ENCODE data around the gene FBXO17.
"Not testable (repeated sequence)": the region's sequence is repeated elsewhere in the genome, so short reads cannot be mapped to it uniquely, and the experiment has no call there.

FBXO17 gene

DNA sequence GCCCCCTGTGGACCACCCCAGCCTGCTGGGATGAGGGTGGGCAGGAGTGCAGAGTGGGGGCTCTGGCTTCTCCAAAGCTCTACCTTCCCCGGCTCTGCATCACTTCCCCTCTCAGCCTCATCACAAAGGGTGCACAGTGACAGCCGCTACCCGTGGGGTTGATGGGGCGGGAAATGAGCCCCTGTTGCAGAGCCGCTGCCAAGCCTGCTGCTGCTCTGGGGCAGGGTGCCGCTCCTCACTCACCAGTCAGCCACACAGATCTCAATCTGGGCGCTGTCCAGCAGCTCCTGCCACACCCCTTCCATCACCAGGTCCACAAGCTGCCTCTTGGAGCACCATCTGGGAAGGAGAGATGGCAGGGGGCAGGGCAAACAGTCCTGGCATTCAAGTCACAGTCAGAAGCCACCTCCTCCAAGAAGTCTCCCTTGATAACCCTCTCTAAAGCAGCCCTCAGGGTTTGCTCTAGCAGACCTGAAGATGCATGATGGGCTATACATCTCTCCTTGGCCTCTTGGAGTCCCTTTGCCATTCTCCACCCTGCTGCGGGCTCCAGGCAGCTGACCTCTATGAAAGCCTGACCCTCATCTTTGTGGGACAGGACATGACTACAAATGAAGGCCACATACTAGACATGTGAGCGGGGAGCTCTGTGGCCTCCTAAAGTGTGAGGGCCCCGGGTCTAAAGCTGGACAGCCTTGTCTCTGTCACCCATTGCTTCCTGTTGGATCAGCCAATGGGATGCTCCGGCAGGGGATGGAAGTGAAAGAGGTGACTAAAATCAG, 29.1 kb downstream of the FBXO17 start:
- no peak for DNase-seq (ENCODE audit: low read depth, low spot score)

DNA sequence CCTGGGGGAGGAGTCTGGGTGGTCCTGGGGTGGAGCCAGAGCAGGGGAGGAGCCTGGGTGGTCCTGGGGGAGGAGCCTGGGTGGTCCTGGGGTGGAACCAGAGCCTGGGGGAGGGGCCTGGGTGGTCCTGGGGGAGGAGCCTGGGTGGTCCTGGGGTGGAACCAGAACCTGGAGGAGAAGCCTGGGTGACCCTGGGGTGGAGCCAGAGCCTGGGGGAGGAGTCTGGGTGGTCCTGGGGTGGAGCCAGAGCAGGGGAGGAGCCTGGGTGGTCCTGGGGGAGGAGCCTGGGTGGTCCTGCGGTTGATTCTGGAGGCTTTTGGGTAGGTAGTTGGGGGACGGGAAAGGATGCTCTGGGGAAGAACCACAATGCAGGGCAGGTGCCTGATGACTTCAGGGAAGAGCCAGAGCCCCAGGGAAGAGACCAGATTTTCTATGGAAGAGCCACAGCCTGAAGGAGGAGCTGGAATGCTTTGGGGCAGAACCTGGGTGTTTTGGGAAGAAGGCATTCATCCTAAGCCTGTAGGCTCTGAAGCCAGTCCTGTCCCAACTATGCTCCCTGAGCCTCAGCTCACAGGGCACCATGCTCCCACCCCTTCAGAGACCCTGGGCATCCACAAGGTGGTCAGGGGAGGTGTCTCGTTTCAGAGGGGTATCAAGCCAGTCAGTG, 29.8 kb downstream of the FBXO17 start:
- DNase-seq (ENCODE audit: low read depth, low spot score) = no peak
- H3K27ac ChIP-seq = no peak overlapping the region

More for the DNA sequence above, 29.1 kb downstream of the FBXO17 start:
- H3K27ac ChIP-seq = no peak overlapping the region

DNA sequence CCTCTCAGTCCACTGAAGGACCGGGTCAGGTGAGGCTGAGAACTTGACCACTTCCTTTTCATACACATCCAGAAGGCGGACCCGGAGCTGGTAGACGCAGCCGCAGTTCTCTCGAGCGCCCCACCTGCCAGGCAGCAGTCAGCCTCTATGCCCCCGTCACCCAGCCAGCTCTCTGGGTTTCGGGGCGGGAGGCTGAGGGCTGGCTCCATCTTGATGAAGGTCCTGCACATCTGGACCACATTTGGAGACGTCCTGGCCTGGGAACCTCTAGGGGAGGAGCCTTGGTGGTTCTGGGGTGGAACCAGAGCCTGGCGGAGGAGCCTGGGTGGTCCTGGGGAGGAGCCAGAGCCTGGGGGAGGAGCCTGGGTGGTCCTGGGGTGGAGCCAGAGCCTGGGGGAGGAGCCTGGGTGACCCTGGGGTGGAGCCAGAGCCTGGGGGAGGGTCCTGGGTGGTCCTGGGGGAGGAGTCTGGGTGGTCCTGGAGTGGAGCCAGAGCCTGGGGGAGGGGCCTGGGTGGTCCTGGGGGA, 30.5 kb downstream of the FBXO17 start:
- DNase-seq (ENCODE audit: low read depth, low spot score) = no peak
- no peak overlapping the region for H3K27ac ChIP-seq

DNA sequence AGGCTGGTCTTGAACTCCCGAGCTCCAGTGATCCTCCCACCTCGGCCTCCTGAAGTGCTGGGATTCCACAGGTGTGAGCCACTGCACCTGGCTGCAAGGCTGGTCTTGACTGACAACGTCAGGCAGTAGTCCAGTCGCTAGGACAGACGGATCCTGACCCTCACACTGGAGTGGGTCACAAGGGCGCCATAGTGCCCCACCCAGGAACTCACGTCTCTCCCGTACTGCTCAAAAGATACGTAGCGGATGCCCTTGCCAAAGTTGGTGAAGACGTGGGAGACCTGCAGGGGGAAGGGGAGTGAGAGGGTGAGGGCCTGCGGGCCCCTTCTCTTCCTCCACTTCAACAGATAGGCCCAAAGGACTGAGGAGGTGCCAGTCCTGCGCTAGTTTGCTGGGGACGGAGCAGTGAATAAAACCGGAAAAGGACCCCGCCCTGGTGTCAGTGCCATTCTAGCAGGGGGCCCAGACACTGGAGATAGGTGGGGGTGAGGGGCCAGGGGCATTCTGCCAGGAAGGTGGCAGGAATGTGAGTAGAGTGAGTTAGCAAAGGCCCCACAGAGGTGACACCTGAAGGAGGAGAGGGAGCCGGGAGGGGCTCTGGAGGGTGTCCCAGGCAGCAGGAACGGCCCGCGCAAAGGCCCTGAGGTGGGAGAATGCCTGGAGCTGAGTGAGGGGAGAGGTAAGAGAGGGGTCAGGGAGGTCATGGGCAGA, 32.9 kb downstream of the FBXO17 start:
- H3K27ac ChIP-seq = no peak overlapping the region
- no peak for DNase-seq (ENCODE audit: low read depth, low spot score)

DNA sequence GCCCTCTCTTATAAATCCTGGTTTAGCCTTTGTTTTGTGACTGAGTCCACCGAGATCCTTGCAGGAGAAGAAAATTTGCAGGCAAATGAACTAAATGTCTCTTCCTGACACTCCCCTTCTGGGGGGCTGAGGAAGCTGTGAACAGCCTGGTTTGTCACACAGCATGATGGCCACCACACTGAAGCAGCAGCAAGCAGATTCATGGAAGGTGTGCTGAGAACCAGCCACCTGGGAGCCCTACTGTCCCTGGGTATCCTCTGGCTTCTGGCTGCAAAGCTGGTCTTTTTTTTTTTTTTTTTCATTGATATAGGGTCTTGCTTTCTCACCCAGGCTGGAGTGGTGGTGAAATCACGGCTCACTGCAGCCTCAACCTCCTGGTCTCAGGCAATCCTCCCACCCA, 33.6 kb downstream of the FBXO17 start:
- no peak overlapping the region for H3K27ac ChIP-seq
- no peak for DNase-seq (ENCODE audit: low read depth, low spot score)

DNA sequence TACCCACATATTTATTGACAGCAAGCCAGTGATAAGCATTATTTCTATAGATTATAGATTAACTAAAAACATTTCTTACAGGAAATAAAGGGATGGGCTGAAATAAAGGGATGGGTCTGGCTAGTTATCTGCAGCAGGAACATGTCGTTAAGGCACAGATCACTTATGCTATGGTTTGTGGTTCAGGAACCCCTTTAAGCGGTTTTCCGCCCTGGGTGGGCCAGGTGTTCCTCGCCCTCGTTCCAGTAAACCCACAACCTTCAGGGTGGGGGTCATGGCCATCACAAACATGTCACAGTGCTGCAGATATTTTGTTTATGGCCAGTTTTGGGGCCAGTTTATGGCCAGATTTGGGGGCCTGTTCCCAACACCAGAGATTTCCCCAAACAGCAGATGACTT, 34.1 kb downstream of the FBXO17 start:
- H3K27ac ChIP-seq; DNase-seq (ENCODE audit: low read depth, low spot score): not testable (repeated sequence)

DNA sequence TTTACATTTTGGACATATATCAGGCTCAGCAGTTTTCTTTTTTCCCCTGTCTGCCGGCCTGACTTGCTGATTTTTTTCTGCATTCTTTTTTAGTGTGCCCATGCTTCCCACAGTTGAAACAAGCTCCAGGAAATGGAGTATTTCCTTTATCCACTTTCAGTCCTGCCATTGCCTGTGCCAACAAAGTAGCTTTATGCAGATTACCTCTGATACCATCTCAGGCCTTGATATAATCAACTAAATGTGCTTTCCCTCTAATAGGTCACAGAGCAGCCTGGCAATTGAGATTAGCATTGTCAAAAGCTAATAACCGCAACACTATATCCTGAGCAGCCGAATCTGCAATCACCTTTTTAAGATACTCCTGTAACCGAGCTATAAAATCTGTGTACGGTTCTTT, 35.6 kb downstream of the FBXO17 start:
- no peak for DNase-seq (ENCODE audit: low read depth, low spot score)
- no peak overlapping the region for H3K27ac ChIP-seq

DNA sequence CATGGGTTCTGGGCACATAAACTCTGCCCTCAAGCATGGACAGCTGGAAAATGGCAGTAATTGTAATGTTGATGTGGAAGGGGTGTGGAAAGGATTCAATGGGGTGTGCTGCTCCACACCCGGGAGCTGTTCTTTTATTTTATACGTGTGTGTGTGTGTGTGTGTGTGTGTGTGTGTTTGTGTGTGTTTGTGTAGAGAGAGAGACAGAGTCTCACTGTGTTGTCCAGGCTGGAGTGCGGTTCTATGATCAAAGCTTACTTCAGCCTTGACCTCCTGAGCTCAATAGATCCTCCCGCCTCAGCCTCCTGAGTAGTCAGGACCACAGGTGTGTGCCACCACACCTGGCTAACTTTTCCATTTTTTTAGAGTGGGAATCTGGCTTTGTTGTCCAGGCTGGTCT, 42.0 kb downstream of the FBXO17 start:
- H3K27ac ChIP-seq = no peak overlapping the region
- DNase-seq (ENCODE audit: low read depth, low spot score) = no peak

DNA sequence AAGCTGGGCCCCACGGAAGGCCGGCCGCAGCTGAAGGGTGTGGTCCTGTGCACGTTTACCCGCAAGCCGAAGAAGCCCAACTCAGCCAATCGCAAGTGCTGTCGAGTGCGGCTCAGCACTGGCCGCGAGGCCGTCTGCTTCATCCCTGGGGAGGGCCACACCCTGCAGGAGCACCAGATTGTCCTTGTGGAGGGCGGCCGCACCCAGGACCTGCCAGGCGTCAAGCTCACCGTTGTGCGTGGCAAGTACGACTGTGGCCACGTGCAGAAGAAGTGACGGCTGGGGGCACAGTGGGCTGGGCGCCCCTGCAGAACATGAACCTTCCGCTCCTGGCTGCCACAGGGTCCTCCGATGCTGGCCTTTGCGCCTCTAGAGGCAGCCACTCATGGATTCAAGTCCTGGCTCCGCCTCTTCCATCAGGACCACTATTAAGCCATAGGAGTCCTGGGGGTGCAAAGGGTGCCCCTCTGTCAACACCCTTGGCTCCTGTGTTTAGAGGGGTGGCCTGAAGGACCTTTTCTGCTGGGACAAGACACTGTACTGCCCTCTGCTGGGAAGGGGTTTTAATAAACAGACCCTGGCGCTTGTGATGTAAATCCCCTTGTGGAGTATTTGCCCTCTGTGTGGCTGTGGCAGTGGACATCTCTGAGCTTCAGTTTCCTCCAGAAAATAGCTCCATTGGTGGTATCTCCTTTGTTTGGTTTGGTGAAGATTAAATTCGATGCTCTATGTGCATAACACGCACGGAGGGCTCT, 42.9 kb downstream of the FBXO17 start:
- no peak for DNase-seq (ENCODE audit: low read depth, low spot score)
- H3K27ac ChIP-seq = no peak overlapping the region

DNA sequence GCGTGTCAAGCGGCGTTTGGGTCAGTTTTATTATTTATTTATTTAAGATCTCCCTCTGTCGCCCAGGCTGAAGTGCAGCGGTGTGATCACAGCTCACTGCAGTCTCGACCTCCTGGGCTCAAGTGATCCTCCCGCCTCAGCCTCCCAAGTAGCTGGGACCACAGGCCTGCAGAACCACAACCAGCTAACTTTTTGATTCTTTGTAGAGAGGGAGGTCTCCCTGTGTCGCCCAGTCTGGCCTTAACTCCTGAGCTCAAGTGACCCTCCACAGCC, 44.1 kb downstream of the FBXO17 start:
- no peak for DNase-seq (ENCODE audit: low read depth, low spot score)
- peak overlapping the region; percentile 83 for H3K27ac ChIP-seq

DNA sequence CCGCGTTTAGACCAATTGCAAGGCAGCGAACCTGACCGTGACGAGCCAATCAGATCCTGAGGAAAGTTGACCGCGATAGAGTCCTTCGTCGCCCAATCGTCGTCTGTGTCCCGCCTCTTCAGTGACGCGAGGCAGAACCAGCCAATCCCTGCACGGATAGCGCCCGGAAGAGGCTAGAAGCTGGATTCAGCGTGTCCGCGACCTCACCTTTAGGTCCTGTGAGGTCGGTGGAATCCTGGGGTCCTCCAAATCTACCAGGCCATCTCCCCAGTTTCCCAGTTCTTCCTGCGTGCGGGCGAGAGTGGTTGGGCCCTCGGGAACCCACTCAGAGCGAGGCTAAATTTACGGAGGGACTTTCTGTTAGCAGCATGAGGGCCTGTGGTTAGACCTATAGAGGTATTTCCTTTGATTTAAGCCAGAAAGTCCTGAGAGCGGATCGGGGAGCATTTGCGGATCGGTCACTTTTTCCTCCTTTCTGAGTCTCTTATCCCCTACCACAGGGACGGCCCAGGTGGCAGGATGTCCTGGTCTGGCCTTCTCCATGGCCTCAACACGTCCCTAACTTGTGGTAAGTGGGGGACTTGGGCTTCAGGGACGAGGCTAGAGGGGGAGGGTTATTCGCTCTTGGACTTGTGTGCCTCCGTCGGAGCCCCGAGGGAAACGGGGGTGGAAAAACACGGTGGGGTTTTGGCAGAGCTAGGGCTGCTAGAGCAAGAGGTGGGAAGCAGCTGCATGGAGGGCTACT, 44.6 kb downstream of the FBXO17 start, which contains the start of gene MRPS12:
MRPS12 (plus strand) TSS at position 169 of the 745 bp plus-strand sequence; CDS start at position 520, 351 bp downstream.
- peak within 1 kb of the TSS; percentile 83 for H3K27ac ChIP-seq
- peak; percentile 96 for DNase-seq (ENCODE audit: low read depth, low spot score)

DNA sequence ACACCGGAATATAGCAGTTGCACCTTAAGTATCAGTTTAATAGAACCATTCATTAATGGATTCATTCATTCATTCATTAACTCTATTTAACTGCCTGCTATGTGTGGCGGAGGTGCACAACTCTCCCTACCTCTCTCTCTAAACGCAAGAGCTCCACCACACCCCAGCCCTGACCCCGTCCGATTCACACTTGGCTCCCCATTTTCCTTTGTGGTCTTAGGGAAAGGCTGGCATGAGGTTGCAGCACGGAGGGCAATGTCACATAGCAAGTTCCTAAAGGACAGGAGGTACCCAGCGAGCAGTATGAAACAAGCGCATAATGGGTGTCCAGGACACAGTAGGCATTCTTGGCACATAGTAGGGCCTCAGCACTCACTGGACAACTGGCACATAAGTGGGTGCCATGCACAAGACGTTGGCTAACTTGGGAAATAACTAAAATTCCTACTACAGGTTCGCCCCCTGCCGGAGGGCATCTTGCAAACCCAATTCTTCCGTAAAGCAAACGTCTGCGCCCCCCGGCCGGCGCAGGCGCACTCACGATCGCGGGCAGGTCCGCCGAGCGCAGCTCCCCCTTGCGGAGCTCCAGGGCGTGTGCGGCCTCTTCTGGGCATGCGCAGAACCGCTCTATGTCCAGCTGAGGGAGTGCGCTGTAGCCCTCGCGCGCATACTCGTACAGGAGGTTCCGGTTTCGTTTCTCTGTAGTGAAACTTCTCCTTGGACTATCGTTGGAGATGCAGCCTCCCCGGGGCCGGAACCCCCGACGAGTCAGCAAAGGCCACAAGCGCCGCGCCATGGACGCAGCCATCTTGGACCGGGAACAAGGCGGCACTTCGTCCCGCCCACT, 45.4 kb downstream of the FBXO17 start, which contains the start of gene SARS2:
SARS2 (minus strand) TSS at position 835 of the 847 bp plus-strand sequence; CDS start at position 808, 27 bp downstream.
- H3K27ac ChIP-seq = peak within 1 kb of the TSS; percentile 83
- DNase-seq (ENCODE audit: low read depth, low spot score) = peak; percentile 64

DNA sequence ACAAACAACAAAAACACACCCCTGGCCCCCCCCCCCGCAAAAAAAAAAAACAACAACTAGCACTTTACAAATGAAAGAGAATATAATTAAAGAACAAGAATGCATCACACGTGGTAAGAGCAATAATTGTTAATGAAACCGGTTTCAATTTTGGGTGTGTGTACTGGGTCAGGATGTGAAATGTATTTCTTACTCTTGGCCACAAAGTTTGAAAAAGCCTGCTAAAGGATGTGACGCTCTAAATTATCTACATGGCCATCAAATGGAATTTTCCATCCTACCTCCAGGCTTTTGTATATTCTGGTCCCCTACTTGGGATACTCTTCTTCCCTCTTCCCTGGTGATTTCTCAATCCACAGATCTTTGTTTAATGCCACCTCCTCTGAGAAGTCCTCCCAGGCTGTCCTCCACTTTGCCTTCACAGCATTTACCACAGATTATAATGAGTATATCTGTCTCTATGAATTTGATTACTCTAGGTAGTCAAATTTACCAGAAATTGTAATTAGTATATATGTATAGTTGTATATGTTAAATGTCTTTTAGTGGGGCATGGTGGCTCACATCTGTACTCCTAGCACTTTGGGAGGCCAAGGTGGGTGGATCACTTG, 47.0 kb downstream of the FBXO17 start:
- DNase-seq (ENCODE audit: low read depth, low spot score) = no peak
- H3K27ac ChIP-seq = no peak overlapping the region

DNA sequence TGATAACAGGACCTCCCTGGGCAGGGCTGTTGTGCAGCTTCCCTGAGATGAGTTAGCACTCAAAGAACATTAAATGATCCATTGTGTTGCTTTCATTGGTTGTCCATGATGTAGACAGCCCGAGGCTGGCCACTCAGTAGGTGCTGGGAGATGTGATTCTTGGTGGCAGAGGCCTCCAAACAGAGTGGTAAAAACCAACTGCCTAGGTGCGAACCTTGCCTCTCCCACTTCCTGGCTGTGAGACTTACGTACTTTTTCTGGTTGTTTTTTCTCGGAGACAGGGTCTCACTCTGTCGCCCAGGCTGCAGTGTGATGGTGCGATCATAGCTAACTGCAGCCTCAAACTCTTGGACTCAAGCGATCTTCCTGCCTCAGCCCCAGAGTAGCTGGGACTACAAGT, 51.2 kb downstream of the FBXO17 start:
- no peak overlapping the region for H3K27ac ChIP-seq
- no peak for DNase-seq (ENCODE audit: low read depth, low spot score)

DNA sequence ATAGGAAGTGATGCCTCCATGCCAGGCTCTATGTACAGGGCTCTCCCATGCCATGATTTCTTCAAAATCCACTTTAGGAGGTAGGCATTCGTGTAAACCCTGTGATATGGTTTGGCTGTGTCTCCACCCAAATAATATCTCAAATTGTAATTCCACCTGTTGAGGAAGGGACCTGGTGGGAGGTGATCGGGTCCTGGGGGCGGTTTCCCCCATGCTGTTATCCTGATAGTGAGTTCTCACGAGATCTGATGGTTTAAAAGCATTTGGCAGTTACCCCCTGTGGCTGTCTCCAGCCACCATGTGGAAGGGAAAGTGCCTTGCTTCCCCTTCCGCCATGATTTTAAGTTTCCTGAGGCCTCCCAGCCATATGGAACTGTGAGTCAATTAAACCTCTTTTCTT, 53.1 kb downstream of the FBXO17 start:
- DNase-seq (ENCODE audit: low read depth, low spot score) = no peak

DNA sequence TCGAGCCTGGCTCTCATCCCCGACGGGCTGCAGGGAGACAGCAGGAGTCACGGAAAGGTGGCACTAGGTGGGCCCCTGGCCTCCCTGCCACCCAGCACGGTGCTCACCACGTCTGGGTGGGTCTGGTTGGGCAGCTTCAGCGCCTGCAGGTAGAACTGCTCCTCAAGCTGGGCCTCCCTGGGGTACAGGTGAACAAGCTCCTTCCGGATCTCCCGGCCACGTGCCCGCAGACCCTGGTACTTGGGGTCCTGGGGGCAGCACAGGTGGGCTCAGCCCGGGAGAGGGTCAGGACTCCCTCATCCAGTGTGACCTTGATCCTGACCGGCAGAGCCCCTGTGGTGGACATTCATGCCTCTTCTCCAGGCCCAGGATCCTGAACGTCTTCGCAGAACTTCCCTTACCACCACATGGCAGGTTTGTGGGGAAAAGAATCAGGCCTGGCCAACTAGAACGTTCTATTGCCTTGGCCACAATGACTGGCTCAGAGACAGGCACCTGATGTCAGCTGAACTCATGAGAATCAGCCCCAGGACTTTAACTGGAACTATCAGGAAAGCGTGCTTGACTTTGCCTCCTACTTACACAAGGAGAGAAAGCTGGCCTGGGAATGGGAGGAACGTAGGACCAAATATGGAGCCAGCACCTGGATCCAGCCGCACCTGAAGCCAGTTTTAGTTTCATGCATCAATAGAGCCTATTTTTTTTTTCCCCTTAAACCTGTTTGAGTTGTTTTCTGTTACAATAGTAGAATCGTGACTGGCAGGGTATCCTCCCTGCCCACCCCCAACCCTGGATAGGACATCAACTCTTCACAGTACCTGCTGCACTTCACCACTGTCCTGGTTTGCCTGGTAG, 53.9 kb downstream of the FBXO17 start:
- DNase-seq (ENCODE audit: low read depth, low spot score) = no peak
- no peak overlapping the region for H3K27ac ChIP-seq

More for the DNA sequence above, 53.1 kb downstream of the FBXO17 start:
- H3K27ac ChIP-seq = no peak overlapping the region

Measured in epithelial cell of prostate (primary cell).